NCI-H345 (cell line): ENCODE measurements around the gene BSPRY.
A peak's percentile ranks its signal among the peaks of the same experiment; 100 is the strongest.
"Not testable (repeated sequence)": the region's sequence is repeated elsewhere in the genome, so short reads cannot be mapped to it uniquely, and the experiment has no call there.

Source experiments
- DNase-seq: peaks from one replicate; lab custom pipeline; 2025; lab: John Stamatoyannopoulos, UW

The BSPRY gene

DNA sequence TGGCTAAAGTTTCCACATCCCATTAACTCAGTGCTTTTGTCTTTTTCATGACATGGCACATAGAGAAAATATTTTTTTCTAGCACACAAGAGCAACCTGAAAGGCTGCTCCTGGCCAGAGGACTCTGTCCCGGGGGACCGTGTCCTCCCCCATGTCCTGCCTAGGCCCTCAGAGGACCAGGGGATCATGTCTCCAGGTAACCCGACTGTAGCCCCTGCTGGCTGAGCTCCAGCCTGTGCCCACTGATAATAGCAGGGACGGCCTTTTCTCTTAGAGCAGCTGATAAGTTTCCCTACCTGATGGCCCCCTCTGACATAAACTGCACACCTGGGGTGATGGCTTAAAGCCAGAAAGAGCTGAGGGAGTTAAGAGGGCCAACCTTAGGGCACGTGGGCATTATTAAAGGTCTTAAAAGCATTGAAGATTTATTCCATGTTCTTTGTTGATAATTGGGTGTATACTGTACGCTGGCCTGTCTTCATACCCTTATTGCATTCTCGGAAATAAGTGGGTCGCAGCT, 21.5 kb downstream of the BSPRY start:
- peak; percentile 55 for DNase-seq

DNA sequence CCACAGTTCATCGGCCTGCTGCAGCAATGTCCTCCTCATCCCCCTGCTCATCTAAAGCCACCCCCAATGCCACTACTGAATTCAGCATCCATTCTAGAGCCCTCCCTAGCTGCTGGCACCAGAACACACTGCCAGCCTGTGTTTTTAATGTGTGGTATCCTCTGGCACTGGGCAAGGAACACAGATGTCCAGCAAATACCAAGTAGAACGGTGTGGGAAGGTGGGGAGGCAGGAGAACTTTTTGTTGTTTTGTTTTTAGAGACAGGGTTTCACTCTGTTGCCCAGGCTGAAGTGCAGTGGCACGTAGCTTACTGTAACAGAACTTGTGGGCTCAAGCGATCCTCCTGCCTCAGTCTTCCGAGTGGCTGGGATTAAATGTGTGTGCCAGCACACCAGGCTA, 22.7 kb downstream of the BSPRY start:
- no peak for DNase-seq

DNA sequence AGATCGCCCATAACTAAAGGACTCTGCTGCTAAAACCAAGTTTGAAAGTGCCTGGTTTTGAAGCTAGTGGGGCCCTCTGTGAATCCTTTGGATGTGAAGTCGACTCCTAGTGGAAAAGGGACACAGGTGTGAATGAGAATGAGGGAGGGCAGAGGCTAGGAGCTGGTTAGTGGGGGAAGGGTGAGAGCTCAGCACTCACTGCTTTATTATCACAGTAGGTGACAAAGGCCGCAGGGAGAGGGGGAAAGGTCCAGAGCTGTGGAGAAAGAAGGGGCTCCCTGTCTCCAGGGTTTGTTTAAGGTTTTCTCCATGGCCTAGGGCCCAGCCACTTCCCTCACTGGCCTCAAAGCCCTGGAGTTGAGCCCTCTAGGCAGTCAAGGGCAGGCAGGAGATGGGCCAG, 23.9 kb downstream of the BSPRY start:
- DNase-seq, result no peak

DNA sequence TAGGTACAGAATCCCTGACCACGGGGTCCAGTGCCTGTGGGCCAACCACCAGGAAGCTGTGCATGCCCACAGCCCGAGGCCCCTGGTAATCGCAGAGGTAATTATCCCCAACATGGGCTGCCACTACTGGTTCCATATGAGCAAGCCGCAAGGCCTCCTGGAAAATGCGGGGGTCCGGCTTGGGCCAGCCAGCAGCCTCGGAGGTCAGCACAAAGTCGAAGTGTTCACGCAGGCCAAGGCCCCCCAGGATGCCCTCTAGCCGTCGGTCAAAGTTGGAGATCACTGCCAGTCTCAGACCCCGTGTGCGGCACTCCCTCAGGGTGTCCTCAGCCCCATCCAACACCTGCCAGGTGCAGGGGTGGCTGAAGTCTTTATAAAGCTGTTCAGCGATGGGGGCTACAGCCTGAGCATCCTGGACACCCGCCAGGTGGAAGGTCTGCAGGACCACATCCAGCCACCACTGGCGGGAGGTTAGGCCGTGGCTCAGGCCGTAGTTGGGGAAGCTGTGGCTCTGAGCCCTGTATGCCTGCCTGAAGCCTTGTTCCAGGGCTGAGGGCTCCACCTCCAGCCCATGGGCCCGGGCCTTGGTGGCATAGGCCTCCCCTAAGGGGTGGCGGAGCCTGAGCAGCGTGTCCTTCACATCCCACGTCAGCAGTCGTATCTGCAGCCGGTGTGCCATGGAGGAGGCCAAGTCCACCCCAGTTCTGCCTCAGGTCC, 24.5 kb downstream of the BSPRY start:
- DNase-seq, result no peak

DNA sequence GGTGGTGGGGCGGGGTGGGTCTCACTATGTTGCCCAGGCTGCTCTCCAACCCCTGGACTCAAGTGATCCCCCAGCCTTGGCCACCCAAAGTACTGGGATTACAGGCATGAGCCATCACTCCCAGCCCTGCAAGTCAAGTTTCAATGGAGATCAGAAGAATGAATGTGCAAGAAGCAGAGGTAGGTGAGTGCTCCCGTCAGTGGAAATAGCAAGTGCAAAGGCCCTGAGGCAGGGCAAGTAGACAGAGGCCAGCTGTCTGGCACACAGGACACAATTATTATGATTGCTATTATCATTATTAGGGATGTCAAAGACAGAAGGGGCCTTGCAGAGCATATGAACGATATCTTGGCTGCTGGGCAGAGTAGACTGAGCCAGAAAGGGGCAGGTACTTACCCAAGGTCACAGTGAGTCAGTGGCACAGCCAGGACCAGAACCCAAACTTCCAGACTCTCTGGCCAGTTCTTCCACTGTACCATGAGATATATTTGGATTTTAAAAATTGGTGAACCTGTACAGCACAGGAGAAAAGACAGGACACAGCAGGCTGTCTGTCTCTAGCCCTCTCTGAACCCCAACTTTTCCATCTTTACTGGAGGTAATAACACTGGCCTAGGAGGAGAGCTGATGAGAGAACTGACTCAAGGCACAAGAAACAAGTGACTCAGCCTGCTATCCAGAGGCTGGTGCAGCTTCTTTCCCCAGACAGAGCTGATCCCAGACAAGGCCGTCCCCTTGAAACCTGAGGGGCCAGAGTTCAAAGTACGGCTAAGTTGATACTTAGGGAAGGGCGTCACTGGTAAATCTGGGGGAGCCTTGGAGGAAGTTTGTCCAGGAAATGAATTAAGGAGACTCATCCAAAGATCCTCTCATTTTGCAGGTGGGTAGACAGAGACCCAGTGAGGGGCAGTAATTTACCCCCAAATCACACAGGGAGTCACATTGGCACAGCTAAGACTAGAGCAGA, 26.0 kb downstream of the BSPRY start:
- DNase-seq, result no peak

DNA sequence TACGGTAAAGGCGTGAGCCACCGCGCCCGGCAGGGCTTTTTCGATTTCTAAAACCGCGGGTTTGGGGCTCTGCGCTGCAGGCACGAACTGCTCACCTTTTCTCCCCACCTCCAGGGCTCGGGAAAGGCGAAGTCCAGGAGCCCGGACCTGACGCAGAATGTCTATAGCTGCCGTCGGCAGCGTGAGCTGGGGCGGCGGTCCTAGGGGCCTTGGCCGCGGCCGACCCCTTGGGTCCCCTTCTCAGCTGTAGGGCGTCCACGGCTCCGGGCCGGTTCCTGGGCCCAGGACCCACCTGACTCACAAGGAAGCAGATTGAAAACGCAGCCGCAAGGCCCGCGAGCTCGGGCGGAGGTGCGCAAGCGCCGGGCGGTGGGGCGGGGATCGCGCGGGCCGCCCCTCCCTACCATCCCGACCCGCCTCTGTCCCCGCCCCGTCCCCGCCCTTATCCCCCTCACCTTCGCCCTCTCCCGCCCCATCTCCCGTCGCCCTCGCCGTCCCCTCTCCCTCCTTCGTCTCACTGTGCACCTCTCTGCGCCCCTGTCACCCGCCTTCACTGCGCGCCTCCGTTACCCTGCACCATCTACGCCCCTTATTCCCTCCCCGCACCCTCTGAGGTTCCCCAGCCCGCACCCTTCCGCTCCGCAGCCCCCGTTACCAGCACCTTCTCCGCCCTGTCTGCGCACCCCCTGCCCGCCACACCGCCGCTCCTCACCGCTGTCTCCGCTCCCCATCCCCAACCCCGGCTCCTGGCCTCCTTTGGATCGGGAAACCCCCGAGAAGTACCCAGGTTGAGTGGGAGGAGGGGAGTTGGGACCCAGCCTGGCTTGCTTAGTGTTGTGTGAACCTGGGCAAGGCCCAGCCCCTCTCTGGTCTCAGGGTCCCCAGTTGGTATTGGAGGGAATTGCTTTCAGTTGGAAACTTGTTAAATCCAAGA, 27.6 kb downstream of the BSPRY start, which contains the start of gene HDHD3:
HDHD3 (minus strand) TSS at position 353 of the 934 bp plus-strand sequence. CDS start 2,632 bp downstream, outside the sequence.
- DNase-seq, result peak; percentile 87

DNA sequence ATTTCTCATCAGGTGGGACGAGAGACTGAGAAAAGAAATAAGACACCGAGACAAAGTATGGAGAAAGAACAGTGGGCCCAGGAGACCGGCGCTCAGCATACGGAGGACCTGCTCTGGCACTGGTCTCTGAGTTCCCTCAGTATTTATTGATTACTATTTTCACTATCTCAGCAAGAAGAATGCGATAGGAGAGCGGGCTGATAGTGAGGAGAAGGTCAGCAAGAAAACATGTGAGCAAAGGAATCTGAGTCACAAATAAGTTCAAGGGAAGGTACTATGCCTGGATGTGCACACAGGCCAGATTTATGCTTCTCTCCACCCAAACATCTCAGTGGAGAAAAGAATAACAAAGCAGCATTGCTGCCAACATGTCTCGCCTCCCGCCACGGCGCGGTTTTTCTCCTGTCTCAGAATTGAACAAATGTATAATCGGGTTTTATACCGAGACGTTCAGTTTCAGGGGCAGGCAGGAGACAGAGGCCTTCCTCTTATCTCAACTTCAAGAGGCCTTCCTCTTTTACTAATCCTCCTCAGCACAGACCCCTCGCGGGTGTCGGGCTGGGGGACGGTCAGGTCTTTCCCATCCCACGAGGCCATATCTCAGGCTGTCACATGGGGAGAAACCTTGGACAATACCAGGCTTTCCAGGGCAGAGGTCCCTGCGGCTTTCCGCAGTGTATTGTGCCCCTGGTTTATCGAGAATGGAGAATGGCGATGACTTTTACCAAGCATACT, 29.9 kb downstream of the BSPRY start:
- not testable (repeated sequence) for DNase-seq

DNA sequence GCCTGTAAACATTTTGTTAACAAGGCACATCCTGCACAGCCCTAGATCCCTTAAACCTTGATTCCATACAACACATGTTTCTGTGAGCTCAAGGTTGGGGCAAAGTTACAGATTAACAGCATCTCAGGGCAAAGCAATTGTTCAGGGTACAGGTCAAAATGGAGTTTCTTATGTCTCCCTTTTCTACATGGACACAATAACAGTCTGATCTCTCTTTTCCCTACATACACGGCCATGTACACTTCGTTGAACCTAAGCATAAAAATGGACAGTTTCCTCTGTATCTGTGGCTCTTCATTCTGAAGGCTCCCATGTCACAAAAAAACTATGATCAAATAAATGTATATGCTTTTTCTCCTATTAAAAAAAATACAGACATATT, 30.5 kb downstream of the BSPRY start:
- DNase-seq, result not testable (repeated sequence)

DNA sequence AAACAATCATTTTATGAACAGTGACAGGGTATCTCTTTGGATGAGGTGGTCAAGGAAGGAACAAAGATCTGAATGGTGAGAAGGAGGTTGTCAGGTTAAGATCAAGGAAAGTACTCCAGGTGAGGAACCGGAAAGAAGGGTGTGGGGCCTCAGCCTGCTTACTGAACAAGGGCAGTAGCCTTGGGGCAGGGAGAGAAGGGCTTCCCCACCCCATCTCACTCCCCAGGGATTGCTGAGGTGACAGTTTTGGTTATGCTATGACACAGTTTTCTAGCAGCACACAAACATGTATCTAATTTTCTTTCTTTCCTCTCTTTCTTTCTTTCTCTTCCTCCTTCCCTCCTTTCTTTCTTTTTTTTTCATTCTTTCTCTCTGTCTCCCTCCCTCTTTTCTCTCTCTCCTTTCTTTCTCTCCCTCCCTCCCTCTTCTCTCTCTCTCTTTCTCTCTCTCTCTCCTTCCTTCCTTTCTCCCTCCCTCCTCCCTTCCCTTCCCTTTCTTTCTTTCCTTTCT, 31.6 kb downstream of the BSPRY start:
- DNase-seq, result peak; percentile 51

DNA sequence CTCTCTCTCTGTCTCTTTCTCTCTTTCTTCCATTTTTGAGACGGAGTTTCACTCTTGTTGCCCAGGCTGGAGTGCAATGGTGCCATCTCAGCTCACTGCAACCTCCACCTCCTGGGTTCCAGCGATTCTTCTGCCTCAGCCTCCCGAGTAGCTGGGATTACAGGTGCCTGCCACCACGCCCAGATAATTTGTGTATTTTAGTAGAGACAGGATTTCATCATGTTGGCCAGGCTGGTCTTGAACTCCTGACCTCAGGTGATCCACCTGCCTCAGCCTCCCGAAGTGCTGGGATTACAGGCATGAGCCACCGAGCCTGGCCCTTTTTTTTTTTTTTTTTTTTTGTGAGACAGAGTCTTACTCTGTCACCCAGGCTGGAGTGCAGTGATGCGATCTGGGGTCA, 32.1 kb downstream of the BSPRY start:
- DNase-seq, result not testable (repeated sequence)

DNA sequence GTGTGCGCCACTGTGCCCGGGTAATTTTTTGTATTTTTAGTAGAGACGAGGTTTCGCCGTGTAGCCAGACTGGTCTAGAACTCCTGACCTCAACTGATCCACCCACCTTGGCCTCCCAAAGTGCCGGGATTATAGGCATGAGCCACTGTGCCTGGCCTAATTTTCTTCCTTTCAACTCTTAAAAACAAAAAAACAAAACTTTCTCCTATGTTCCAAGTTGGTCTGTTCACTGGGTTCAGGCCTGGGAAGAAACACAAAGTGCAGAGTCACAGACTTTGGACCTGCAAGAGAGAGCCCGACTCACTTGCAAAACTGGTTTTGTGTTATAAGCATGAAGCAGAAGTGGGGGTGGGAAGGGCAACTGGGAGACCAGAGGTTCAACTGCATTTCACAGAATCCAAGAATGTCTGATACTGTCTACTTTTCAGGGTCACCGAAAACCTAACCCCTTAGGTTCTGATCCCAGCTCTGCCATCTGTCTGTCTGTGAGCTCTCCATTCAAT, 32.6 kb downstream of the BSPRY start:
- DNase-seq, result no peak

DNA sequence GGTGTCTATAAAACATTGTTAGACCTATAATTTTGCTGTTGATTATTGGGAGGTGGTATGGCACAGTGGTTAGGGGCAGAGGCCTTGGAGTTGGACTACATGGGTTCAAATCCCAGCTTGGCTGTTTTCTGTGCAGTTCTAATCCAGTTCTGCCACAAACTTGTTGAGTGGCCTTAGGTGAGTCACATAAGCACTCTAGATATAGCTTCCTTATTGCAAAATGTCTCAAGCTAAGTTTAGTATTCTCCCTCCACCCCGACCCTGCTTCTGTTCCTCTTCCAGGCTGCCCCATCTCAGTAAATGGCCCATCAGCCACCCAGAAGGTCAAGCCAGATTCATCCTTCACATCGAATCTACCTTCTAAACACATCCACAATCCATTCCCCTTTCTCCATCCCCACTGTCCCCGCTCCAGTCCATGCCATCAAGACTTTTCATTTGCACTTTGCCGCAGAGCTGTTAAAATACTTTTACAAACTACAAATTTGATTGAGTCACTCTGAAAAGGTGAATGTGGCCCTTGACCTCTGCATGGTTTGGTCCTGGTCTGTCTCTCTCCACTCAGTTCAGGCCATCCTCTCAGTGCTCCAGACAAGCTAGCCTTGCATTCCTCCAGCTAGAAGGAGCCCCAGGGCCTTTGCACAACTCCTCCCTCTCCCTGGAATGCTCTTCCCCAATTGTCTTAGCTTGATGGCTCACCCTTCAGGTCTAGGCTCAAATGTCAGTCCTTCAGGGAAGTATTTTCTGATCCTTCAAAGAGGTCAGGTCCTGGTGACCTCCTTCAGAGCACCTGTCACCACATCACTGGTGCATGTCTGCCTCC, 37.4 kb downstream of the BSPRY start:
- no peak for DNase-seq

DNA sequence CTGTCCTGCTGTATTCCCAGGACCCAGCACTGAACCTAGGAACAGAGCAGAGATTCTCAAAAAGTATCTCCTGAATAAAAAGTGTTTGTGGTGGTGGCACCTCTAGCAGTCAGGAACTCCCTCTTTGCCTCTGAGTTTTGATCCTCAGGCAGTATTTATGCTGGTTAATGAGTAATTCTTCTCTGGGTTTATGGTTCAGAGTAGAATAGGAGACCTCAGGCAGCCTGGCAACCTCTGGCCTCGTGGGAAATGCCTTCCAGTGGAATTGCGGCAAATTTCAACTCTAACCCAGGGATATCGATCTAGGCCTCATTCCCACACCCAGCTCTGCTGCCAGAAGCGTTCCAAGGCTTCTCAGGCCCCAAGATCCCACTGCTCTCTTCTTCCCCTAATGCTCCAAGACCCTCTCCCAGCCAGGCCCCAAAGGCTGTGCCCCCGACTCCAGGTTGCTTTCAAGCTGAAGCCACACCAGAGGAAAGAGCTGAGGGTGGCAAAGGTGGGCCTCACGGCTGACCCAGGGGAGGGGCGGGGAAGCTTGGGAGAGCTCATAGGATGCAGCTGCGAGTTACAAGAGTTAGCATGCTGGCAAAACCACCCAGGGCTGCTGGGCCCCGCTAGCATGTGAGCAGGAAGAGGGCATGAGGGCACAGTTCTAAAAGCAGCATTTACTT, 38.4 kb downstream of the BSPRY start:
- DNase-seq, result no peak

DNA sequence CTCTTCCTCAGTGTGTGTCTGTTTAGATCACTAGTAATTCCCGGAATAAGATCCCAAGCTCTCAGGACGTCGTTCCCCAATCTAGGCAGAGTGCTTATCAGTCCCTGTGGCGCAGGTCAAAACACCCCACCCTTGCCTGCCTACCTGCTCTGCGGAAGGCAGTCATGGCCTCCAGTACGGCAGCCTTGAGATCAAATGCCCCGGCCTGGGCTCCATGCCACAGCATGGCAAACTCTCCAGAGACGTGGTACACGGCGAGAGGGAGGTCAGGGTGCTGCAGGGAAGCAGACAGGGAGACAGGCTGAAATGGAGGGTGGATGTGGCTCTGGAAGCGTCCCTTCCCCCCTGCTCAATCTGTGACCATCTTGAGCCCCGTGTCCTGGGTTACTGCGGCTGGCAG, 39.5 kb downstream of the BSPRY start:
- no peak for DNase-seq

DNA sequence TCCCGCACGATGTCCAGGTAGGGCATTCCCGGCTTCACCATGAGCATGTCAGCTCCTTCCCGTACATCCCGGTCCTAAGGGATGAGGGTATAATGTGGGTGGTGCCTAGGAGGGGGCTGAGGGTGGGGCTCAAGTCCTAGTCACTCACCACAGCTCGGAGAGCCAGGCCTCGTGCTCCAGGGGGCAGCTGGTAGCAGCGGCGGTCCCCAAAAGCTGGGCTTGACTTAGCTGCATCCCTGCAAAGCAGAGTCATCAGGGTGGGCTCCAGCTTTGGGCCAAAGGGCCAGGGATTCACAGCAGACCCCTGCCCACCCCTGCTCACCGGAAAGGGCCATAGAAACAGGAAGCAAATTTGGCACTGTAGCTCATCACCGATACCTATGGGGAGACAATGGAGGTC, 40.1 kb downstream of the BSPRY start:
- DNase-seq, result no peak

DNA sequence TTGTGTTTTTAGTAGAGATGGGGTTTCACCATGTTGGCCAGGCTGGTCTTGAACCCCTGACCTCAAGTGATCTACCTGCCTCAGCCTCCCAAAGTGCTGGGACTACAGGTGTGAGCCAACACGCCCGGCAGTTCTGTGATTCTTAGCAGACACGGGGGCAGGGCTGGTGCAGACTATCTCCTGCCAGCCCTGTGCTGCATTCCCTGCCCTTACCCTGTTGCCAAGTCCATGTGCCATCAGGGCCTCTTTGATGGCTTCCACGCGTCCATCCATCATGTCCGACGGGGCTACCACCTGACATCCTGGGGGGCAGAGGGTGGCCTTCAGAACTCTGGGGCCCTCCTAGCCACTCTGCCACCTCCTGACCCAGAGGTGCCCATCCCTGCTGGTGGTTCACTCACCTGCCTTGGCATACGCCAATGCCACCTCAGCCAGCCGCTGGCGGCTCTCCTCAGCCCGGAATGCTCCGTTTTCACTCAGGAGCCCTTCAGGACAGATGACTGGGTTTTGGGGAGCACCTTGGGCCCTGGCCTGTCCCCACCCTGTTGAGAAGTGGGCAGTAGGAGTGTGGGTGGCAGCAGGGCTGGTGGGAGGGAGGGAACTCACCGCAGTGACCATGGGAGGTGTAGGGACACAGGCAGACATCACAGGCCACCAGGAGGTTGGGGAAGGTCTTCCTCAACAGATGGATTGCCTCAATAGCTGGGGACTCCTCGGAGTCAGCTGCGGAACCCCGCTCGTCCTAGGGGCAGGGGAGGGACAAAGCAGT, 41.0 kb downstream of the BSPRY start:
- DNase-seq, result no peak

DNA sequence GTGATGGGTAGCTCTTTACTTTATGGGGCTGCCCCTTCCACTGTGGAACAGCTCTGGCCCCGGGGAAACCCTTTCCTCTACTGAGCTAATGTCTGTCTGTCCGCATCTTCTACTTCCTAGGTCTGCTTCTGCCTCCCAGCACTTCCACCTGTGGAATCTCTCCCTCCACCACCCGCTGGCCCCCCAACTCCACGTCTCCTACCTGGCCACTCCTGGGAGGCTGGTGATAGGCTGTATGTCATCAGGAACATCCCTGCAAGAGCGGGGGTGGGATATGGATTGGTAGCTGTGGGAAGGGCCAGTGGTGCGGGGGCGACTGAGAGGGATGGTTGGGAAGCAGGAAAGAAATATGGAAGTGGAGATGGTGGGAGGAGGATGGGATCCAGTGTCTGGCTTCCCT, 42.6 kb downstream of the BSPRY start:
- DNase-seq, result no peak

DNA sequence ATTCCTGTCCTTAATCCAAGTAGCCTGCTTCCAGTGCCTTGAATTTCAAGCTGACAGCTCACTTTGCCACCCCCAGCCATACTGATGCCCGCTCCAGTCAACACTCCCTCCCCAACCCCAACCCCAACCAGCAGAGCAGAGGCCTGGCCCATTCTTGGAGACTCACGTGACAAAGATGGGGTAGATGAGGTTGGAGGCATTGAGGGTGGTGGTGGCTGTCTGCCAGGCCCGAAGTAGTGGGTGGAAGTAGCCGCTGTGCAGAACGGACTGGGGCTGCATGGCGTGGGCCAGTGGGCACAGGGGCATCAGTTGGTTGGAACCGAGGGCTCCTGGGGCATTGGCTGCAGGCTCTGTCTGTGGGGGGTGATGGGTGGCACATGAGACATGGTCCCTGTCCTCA, 43.9 kb downstream of the BSPRY start:
- no peak for DNase-seq
